Activated CD4-positive, alpha-beta T cell treated with anti-CD3 and anti-CD28 coated beads, Interleukin-2, amount 50 U/mL, for 48 hours (primary cell): Measurements from ENCODE around the gene PHACTR3.

Experiments
- DNase-seq, 2 experiments: peaks; one replicate each; pipeline ENCODE4 v3.0.0-alpha.2; 2020

PHACTR3 gene

GRCh38 chr20:59808729-59809381 is 204.5 kb downstream of the PHACTR3 start:
- no peak for DNase-seq

DNA sequence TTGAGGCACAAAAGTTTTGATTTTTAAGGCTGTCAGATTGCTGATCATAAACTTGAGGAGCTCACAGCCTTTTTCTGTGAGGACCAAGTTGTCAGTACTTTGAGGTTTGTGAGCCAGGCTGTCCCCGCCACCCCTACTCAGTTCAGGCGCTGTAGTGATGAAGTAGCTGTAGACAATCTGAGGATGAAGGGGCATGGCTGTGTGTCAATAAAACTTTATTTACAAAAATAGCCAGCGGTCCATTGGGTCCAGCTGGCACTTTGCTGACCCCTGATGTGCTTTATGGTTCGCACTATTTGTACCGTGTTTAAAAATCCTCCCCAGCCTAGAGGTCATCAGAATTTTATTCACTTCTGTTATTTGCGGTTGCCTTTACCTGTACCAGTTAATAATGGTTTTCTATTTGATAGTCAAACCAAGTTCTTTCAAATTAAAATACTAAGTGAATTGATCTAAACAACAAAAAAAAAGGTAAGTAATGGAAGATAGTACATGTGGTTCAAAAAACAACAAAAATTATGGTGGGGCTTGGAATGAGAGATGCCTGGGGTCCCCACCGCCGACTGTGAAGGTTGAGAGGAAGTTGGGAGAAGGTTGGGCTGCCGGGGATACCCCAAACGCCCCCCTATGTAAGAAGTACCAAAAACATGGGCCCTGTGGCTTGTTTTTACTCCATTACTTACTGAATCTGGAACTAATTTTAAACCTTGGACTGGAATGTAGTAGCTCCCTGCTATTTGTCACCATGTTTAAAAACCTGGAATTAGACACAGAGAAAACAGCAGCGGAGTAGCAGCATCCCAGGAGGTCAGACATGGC is 205.5 kb downstream of the PHACTR3 start:
- no peak for DNase-seq

DNA sequence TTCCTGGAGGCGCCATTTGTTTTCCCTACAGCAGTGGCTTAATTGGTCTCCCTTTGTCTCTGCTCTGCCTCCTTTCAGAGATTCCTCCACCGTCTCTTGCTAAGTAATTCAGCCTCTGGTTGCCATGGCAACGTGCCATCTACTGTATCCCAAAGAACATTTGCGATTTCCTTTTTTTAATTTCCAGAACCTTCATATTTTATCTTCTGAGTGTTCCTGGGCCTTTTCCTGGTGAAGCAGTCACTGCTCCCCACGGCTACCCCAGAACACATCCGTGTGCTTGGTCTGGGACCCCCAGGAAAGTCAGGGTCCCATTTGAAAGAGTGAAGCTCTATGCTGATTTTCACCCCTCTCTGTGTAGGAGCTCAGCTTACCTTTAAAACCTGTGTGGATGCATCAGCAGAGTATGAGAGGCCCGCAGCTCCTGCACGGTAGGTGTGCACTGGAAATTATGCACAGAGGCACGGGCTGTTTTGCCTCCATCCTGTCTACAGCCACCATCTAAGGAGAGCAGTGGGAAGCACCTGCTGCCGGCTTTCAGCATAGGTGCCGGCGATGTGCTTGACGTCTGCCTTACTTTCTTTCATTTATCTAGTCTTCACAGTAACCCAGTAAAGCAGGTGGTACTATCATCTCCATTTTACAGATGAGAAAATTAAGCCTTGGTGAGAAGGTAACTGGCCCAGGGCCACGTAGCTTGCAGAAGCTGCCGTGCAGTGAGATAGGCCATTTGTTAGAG is 206.3 kb downstream of the PHACTR3 start:
- DNase-seq, result no peak

DNA sequence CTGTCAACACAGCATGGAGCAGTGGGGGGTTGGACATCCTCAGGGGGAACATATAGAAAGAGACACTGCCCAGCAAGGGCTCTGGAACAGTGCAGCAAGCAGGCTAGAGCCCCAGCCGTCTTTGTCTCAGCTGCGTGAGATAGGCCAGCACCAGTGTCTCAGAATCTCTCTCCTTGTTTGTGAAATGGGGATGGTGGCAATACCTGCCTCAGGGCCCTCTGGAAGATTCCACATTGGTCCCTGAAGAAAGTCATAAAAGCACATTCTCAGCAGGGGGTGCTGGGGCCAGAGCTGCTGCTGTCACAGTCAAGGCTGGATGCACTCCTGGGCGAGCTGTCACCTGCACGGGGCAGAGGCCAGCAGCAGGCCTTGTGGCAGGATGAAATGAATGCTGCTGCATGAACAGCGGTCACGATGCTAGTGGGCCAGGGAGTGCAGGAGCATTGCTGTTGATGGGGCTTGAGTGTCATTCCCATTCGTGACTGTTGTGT is 207.4 kb downstream of the PHACTR3 start:
- no peak for DNase-seq

DNA sequence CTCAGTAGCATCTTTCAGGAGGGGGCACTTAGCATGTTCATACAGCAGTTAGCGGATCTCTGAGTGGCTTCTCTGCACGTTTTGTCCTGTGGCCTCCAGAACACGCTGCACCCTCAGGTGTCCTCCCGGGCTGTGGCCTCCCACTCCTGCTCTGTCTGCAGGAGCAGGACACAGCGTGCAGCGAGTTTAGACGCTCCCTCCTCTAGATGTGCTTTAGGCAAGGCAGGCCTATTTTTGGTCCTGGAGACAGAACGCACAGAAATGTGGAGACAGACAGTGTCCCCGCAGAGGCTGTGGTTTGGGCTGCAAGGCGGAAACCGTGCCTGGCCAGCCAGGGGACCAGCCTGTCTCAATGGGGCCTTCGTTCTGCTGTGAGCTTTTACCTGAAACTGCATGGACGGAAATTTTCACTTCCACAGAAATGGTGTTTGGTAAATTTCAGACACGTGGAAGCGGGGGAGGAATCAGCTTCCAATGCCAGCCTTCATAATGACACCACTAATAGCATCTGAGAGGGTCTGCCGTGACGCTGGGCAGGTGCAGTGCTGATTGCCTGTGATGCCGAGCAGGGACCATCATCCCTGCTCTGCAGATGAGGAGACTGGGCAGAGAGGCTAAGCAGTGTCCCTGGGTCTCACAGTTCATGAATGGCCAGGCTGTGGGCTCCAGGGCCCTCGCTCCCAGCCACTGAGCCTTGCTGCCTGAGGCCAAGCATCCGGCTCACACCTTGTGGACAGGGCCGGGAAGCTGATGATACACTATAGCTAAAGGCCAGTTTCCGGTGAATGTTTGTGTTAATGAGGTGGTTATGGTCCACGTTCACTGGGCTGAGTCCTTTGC is 208.2 kb downstream of the PHACTR3 start:
- DNase-seq, result no peak

DNA sequence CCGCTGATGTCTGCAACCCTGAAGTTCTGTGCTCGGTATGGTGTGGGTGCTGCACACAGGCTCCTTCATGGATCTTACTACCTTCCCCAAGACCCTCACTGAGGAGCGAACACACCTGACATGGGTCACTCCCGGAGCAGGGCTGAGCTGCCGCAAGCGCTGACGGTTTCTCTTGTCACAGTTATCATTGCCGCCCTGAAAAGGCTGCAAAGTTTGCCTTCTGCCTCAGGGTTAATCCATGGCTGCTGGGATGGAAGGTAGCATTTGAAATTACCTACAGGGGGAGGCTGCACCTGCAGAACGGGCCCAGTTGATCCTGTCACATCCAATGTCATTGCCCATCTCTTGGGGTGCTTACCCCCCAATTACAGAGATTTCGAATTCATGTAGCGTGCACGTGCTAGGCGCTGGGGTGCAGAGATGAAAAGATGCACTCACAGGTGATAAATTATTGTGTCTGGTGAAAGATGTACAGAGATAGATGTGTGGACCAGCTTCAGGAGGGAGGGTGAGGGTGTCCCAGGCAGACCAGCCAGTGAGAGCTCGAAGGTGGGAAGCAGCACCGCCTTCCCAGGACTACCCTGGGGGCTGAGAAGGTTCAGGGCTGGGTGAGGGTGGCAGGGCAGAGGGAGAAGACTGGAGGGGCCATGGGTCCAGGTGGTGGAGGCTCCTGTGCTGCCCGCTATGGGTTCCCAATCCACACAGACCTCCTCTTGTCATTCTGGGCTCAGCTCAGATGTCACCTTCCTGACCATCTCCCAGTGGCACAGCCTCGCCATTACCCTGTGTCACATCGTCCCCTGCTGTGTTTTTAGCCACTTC is 209.0 kb downstream of the PHACTR3 start:
- no peak for DNase-seq

- DNase-seq, result no peak
Measured at GRCh38 chr20:59813948-59814839, 209.9 kb downstream of the PHACTR3 start.

DNA sequence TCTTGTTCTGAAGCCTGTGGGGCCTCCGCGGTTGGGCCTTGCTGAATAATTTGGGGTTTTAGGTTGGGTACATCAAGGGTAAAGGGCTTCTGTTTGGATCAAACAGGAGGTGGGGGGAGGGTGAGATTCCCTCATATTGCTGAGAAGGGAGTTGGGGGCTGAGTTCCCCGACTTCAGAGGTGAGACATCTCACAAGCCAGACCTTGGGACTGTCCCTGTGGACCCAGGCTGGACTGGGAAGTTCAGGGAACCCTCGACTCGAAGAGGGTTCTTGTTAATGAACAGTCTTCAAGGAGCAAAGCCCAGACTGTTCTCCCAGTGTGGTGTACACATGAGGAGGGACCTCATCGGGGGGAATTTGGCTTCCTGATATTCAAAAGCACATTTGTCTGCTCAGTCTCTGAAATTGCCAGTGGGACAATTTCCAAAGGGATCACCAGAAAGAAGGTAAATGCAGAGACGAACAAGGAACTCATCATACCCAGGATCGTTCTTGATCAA is 210.6 kb downstream of the PHACTR3 start:
- DNase-seq, result no peak

- no peak for DNase-seq
Measured at GRCh38 chr20:59816146-59816738, 211.9 kb downstream of the PHACTR3 start.

GRCh38 chr20:59817406-59817805 is 213.1 kb downstream of the PHACTR3 start:
- DNase-seq, result no peak

DNA sequence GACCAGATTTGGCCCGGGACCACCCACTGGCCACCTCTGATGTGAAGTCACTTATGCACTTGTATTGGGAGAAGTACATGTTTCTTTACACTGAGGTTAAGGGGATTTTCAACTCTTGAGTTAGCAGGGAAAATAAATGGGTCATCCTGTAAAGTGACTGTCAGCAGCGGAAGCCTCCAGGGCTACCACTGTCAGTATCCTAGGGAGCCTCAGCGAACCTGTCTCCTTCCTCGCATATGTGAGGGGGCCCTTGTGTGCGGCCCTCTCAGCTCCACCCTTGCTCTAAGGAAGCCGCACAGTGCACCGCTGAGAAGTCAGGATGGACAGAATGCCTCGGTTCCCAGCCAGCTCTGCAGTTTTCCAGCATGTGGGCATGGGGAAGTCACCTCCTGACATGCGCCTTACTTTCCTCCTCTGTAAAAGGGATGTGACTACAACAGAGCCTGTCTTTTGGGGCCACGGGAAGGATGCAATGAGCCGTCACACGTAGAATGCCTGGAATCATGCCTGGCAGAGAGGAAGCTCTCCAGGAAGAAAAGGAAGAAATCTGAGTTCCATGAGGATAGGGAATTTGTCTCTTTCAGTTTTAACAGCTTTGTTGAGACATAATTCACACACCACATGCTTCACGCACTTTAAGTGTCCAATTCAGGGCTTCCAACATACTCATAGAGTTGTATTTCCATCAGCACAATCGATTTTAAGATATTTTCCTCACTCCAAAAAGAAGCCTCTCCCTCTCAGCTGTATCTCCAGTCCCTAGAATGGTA is 213.7 kb downstream of the PHACTR3 start:
- no peak for DNase-seq

DNA sequence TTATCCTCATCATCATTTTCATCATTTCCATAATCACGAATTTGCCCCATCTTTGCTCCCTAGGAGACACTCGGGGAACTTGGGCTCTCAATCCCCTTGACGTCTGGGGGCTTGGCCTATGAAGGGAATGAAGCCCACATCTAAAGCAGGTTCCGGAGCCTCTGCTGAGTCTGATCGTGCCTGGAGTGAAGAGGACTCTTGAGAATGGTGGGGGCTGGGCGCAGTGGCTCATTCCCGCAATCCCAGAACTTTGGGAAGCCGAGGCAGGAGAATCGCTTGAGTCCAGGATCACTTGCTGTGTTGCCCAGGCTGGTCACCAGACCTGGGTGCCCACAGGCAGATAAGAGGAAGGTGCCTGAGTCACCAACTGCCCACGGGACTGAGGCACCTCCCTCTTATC is 214.6 kb downstream of the PHACTR3 start:
- no peak for DNase-seq

DNA sequence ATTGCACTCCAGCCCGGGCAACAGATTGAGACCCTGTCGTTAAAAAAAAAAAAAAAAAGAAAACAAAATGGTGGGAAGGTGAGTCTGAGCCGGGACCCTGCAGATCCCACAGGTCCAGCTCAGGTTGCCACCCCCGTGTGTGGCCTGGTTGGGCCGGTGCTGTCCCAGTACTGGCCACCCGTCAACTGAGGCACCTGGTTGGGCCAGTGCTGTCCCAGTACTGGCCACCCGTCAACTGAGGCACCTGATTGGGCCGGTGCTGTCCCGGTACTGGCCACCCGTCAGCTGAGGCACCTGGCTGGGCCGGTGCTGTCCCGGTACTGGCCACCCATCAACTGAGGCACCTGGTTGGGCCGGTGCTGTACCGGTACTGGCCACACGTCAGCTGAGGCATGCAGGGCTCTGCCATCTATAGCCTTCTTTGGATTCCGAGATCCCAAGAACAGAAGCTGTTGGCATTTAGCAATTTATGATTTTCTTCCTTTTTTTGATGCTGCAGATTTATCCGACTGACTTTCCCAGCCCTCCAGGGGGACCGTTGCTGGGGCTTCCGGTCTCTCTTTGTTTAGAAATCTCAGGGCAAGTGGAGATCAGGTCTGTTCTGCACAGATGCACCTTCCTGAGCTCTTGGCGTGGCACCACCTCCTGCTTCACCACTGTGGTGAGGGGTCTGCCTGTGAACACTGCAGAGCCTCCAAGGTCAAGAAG is 215.3 kb downstream of the PHACTR3 start:
- DNase-seq, result no peak

DNA sequence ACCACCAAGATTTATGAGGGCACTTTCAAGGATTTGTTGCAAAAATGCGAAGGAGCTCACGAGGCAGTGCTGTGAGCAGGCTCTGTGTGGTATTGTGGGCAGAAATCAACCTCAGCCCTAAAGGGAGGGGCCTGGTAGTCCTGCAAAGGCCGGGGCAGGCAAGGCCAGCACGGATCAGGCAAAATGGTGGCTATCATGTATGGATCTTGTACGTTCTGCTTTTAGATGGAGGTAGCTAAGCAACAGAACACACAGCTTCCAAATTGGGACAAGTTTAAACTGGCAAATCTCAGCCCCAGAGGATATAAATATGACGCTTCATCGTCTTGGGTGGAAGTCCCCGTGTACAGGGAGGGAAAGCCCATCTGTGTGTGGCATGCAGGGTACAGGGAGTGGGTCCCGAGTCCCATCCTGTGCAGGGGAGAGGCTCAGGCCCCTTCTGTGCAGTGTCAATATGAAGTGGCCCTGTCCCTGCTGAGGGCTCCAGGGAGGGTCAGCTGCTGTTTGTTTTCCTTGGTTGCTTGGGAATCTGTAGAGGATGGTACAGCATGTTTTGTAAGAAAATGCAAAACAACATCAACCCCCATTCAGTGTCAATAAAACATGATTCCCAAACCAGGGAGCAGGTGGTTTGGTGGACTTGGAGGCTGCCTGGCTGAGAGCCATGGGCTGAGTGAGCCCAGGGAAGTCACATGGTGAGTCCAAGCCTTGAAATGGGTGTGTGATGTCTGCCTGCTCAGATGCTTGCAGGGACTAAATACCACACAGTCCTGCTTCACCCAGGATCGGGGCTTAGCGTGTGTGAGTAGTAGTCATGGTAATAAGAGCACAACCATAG is 216.1 kb downstream of the PHACTR3 start:
- DNase-seq, result no peak

GRCh38 chr20:59821201-59821600 is 216.9 kb downstream of the PHACTR3 start:
- no peak for DNase-seq

DNA sequence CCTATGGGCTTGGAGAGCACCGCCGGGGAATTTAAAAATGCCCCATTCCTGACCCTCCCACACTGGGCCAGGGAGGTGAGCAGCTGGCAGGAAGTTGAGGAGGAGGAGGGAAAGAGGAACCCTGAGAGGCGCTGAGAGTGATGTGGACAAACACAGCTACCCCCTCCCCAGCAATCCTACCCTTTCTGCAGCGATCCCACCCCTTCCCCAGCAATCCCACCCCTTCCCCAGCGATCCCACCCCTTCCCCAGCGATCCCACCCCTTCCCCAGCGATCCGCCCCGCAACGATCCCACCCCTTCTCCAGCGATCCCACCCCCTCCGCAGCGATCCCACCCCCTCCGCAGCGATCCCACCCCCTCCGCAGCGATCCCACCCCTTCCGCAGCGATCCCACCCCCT is 217.4 kb downstream of the PHACTR3 start:
- no peak for DNase-seq

- no peak for DNase-seq
Measured at GRCh38 chr20:59822291-59823029, 218.1 kb downstream of the PHACTR3 start.
